Naive thymus-derived CD4-positive, alpha-beta T cell (primary cell): ENCODE data around the gene FAM131C. TPM values are rescaled to one million over a fixed set of nuclear protein-coding genes. Genes with fewer than 3 reads are reported as not detected.
"Not testable (repeated sequence)": the region's sequence is repeated elsewhere in the genome, so short reads cannot be mapped to it uniquely, and the experiment has no call there.

ENCODE experiments used
- ATAC-seq: fragments of 150-1000 bp; cut with Tn5 transposase; 2 replicates; pipeline ENCODE4 v1.10.0; 2021; ENCODE audit warnings: mild to moderate bottlenecking, moderate library complexity
- CTCF ChIA-PET: fragments of 350-600 bp; sonication (Branson Sonifier 250); formaldehyde crosslinking; loops from one replicate; lab custom pipeline; 2021; ENCODE audit warnings: antibody characterized with exemption; lab: Charles Lee
- POLR2A ChIA-PET: fragments of 350-600 bp; sonication (Branson Sonifier 250); formaldehyde crosslinking; loops from one replicate; lab custom pipeline; 2021; ENCODE audit warnings: antibody characterized with exemption, inconsistent platforms; lab: Charles Lee
- DNase-seq, 9 donors: peaks; one replicate each; pipeline versions ENCODE4 v3.0.0 to v3.0.0-alpha.2; 2020 to 2022; ENCODE audit warnings: mixed read lengths in 1 of 9
- H3K27ac ChIP-seq: one replicate; pipeline ENCODE4 v1.7.0; 2013; ENCODE audit warnings: mild to moderate bottlenecking, low read depth, low read length, moderate library complexity
- H3K27me3 ChIP-seq, 2 donors: one replicate each; pipeline ENCODE4 v1.7.0; 2013; ENCODE audit warnings: low read length in 2 of 2, mild to moderate bottlenecking in 2 of 2, moderate library complexity in 2 of 2; ENCODE audit not compliant: control insufficient read depth in 2 of 2, insufficient read depth in 2 of 2
- H3K36me3 ChIP-seq, 3 experiments: 1 replicate in 2 of 3; 2 replicates in 1 of 3; pipeline ENCODE4 v1.7.0; 2013; ENCODE audit warnings: low read length in 3 of 3, mild to moderate bottlenecking in 3 of 3, moderate library complexity in 1 of 3; ENCODE audit not compliant: insufficient read depth in 3 of 3, control insufficient read depth in 2 of 3
- H3K4me1 ChIP-seq, 2 donors: one replicate each; pipeline ENCODE4 v1.7.0; 2013; ENCODE audit warnings: low read length in 2 of 2, mild to moderate bottlenecking in 2 of 2, moderate library complexity in 1 of 2; ENCODE audit not compliant: control insufficient read depth in 2 of 2, insufficient read depth in 2 of 2
- H3K4me3 ChIP-seq: 2 replicates; pipeline ENCODE4 v1.7.0; 2013; ENCODE audit warnings: mild to moderate bottlenecking, low read length
- H3K9me3 ChIP-seq, 3 experiments: 1 replicate in 2 of 3; 2 replicates in 1 of 3; pipeline ENCODE4 v1.7.0; 2013; ENCODE audit warnings: low read length in 3 of 3; ENCODE audit not compliant: control insufficient read depth in 2 of 3
- H3K27ac Mint-ChIP-seq, 9 donors: one replicate each; pipeline ENCODE4 v1.8.0; 2020 to 2022; ENCODE audit warnings: mixed read lengths in 9 of 9, mild to moderate bottlenecking in 8 of 9, moderate library complexity in 5 of 9, inconsistent platforms in 2 of 9
- H3K27me3 Mint-ChIP-seq, 5 donors: one replicate each; pipeline ENCODE4 v1.8.0; 2021 to 2022; ENCODE audit warnings: mixed read lengths in 5 of 5, mild to moderate bottlenecking in 1 of 5
- H3K36me3 Mint-ChIP-seq, 5 donors: one replicate each; pipeline ENCODE4 v1.8.0; 2020 to 2022; ENCODE audit warnings: mixed read lengths in 5 of 5, mild to moderate bottlenecking in 3 of 5, inconsistent platforms in 1 of 5
- H3K4me1 Mint-ChIP-seq, 7 donors: one replicate each; pipeline ENCODE4 v1.8.0; 2020 to 2022; ENCODE audit warnings: mixed read lengths in 7 of 7, mild to moderate bottlenecking in 3 of 7, inconsistent platforms in 1 of 7
- H3K4me3 Mint-ChIP-seq, 10 donors: one replicate each; pipeline ENCODE4 v1.8.0; 2020 to 2022; ENCODE audit warnings: mild to moderate bottlenecking in 10 of 10, mixed read lengths in 10 of 10, moderate library complexity in 6 of 10, inconsistent platforms in 2 of 10
- H3K9me3 Mint-ChIP-seq, 11 donors: one replicate each; pipeline ENCODE4 v1.8.0; 2020 to 2022; ENCODE audit warnings: mixed read lengths in 11 of 11, mild to moderate bottlenecking in 4 of 11, inconsistent platforms in 1 of 11, moderate library complexity in 1 of 11
- intact Hi-C, 2 donors: fragments of 100-400 bp; cut with micrococcal nuclease; formaldehyde crosslinking; loops; one replicate each; pipeline ENCODE4 v1.15.1; 2023
- polyA plus RNA-seq, 2 donors: library from polyadenylated mRNA; unstranded; fragments of 300-500 nt; fragmentation: Illumina TruSeq; gene quantifications; one replicate each; pipeline ENCODE4 v1.2.3, GENCODE V29; 2021
- total RNA-seq, 6 experiments: library from RNA in 5 of 6; stranded (reverse) in 5 of 6; gene quantifications; 1 replicate in 5 of 6; 2 replicates in 1 of 6; pipeline ENCODE4 v1.2.3 and lab custom pipeline; 2021 to 2026

Gene FAM131C
- total and polyA plus RNA-seq, 7 experiments from 2014 or later, result 1.3 TPM; not detected in 6

- no peak overlapping the region for H3K27ac Mint-ChIP-seq
- DNase-seq, result no peak
- H3K27me3 Mint-ChIP-seq, result peaks cover 0 to 30% (median 8%) of the 10 kb centered on the region in 5 donors
- no peaks in the 10 kb centered on the region for H3K36me3 ChIP-seq
- peaks cover 11 to 49% (median 13%) of the 10 kb centered on the region in 7 donors for H3K4me1 Mint-ChIP-seq
- ChIA-PET POLR2A (no interaction called here), CTCF (interaction anchor here (0.5 to 0.7 kb wide), 2 partner anchors 92 to 181 kb away, joined by 3 read pairs; no protein-coding TSS in a partner anchor)
- H3K27ac ChIP-seq, result no peak overlapping the region
- H3K4me3 Mint-ChIP-seq, result no peak overlapping the region
- H3K9me3 ChIP-seq, result no peaks in the 10 kb centered on the region
- no peak overlapping the region for H3K4me3 ChIP-seq
- H3K9me3 Mint-ChIP-seq, result no peaks in the 10 kb centered on the region
- H3K27me3 ChIP-seq, result no peaks in the 10 kb centered on the region
- ATAC-seq, result no peak
- peaks cover 0 to 17% of the 10 kb centered on the region in 2 donors for H3K4me1 ChIP-seq
- no peaks in the 10 kb centered on the region for H3K36me3 Mint-ChIP-seq
- intact Hi-C loops, result no loop called here
Measured at GRCh38 chr1:16066245-16066644, 7.2 kb downstream of the FAM131C start.

DNA sequence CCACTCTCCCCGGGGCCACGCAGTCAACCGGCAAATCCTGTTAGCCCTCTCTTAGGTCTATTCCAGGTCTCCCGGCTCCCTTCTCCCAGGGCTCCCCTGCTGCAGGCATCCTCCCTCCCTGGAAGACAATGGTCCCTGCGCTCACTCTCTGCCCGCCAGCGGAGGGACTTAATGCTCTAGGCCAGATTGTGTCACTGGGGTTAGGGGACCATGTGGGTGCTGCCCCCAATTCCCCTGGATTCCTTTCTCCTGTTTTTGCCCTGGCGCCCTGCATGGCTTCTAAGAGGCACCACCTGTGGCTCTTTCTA is 8.2 kb downstream of the FAM131C start:
- Histone ChIP-seq H3K27me3 (no peaks in the 10 kb centered on the region), H3K36me3 (no peaks in the 10 kb centered on the region), H3K9me3 (no peaks in the 10 kb centered on the region), H3K27ac (no peak overlapping the region), H3K4me1 (peaks cover 0 to 9% of the 10 kb centered on the region in 2 donors), H3K4me3 (no peak overlapping the region)
- ChIA-PET CTCF (no interaction called here), POLR2A (no interaction called here)
- Mint-ChIP-seq H3K27me3 (peaks cover 0 to 28% (median 8%) of the 10 kb centered on the region in 5 donors), H3K4me3 (peak overlapping the region in 2 of 10 donors; percentile 63 to 76), H3K27ac (peak overlapping the region in 1 of 9 donors; percentile 83), H3K36me3 (no peaks in the 10 kb centered on the region), H3K4me1 (peaks cover 9 to 40% (median 12%) of the 10 kb centered on the region in 7 donors), H3K9me3 (no peaks in the 10 kb centered on the region)
- ATAC-seq, result no peak
- no peak for DNase-seq
- intact Hi-C loops, result no loop called here

DNA sequence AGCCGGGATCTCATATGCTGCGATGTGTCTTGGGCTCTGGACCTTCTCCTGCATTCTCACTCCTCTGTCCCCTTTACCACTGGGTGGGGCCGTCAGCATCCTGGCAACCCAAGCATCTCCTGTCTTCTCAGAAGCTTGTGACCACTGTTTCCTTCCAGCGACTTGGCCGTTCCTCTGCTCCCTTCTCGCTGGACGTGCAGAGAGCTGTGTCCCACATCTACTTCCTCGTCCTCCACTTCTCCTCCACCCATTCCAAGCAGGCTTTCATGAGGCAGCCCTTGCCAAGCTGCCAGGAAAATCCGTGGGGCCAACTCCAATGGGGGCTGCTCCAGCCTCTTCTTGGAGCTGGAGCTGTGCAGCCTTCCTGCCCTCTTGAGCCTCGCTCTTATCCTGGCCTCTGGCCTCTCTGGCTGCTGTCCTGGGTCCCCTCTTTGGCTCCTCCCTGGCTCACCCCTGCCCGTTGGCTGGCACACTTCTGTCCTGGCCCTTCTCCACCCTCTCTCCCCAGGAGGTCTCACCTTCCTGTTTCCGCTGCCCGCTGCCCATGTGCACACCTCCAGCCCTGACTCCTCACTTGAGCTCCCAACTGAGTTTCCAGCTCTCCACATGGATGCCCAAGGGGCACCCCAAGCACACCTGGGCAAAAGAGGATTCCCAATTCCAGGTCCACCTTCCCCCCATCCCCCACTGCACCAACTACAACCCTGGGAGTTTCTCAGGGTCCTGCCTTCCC is 8.7 kb downstream of the FAM131C start:
- Histone ChIP-seq H3K27ac (no peak overlapping the region), H3K9me3 (no peaks in the 10 kb centered on the region), H3K4me3 (no peak overlapping the region), H3K4me1 (peaks cover 0 to 4% of the 10 kb centered on the region in 2 donors), H3K27me3 (no peaks in the 10 kb centered on the region), H3K36me3 (no peaks in the 10 kb centered on the region)
- DNase-seq, result no peak
- Mint-ChIP-seq H3K4me1 (peaks cover 6 to 36% (median 9%) of the 10 kb centered on the region in 7 donors), H3K9me3 (no peaks in the 10 kb centered on the region), H3K27me3 (peaks cover 0 to 24% (median 8%) of the 10 kb centered on the region in 5 donors), H3K27ac (peak overlapping the region in 2 of 9 donors; percentile 34 to 83), H3K4me3 (peak overlapping the region in 1 of 10 donors; percentile 76), H3K36me3 (no peaks in the 10 kb centered on the region)
- ATAC-seq, result no peak
- POLR2A ChIA-PET, result no interaction called here
- intact Hi-C loops, result no loop called here
- CTCF ChIA-PET, result no interaction called here

GRCh38 chr1:16063921-16064320 is 9.5 kb downstream of the FAM131C start:
- no peaks in the 10 kb centered on the region for H3K27me3 ChIP-seq
- intact Hi-C loops, result no loop called here
- ATAC-seq (no peak), DNase-seq (no peak)
- no peaks in the 10 kb centered on the region for H3K9me3 ChIP-seq
- Mint-ChIP-seq H3K36me3 (no peaks in the 10 kb centered on the region), H3K9me3 (no peaks in the 10 kb centered on the region), H3K27me3 (peaks cover 0 to 24% (median 8%) of the 10 kb centered on the region in 5 donors), H3K4me1 (peaks cover 6 to 34% (median 9%) of the 10 kb centered on the region in 7 donors), H3K4me3 (peak overlapping the region in 1 of 10 donors; percentile 76), H3K27ac (peak overlapping the region in 1 of 9 donors; percentile 39)
- ChIA-PET POLR2A (no interaction called here), CTCF (no interaction called here)
- no peak overlapping the region for H3K4me3 ChIP-seq
- H3K4me1 ChIP-seq, result peaks cover 0 to 4% of the 10 kb centered on the region in 2 donors
- H3K36me3 ChIP-seq, result no peaks in the 10 kb centered on the region
- H3K27ac ChIP-seq, result no peak overlapping the region

- Mint-ChIP-seq H3K9me3 (no peaks in the 10 kb centered on the region), H3K27me3 (peaks cover 0 to 24% (median 8%) of the 10 kb centered on the region in 5 donors), H3K27ac (peak overlapping the region in 1 of 9 donors; percentile 67), H3K36me3 (no peaks in the 10 kb centered on the region), H3K4me3 (peak overlapping the region in 1 of 10 donors; percentile 76), H3K4me1 (peaks cover 6 to 30% (median 9%) of the 10 kb centered on the region in 7 donors)
- POLR2A ChIA-PET, result no interaction called here
- no peak for DNase-seq
- H3K4me3 ChIP-seq, result no peak overlapping the region
- H3K27ac ChIP-seq, result no peak overlapping the region
- no peaks in the 10 kb centered on the region for H3K9me3 ChIP-seq
- H3K36me3 ChIP-seq, result no peaks in the 10 kb centered on the region
- CTCF ChIA-PET, result no interaction called here
- H3K27me3 ChIP-seq, result no peaks in the 10 kb centered on the region
- peaks cover 0 to 4% of the 10 kb centered on the region in 2 donors for H3K4me1 ChIP-seq
- ATAC-seq, result no peak
- intact Hi-C loops, result no loop called here
Measured at GRCh38 chr1:16063226-16063829, 10.1 kb downstream of the FAM131C start.

DNA sequence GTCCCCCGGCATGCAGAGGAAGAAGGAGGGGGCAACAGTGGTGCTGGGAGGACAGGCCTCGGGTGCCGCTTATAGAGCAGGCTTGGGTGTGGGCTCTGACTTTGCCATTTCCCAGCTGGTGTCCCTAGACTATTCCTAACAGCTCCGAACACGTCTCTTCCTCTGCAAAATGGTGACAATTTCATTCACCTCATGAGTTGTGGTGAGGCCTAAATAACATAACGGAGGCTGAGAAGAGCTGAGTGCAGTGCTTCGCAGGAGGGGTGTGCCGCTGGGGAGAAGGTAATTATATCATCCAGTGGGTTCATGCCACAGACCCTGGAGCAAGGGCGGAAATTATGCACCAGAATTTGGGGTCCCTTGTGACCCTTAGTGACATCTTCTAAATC is 10.8 kb downstream of the FAM131C start:
- H3K4me3 ChIP-seq, H3K9me3 Mint-ChIP-seq, ATAC-seq, H3K36me3 Mint-ChIP-seq, DNase-seq, H3K4me1 ChIP-seq, CTCF ChIA-PET, H3K27ac ChIP-seq, POLR2A ChIA-PET, intact Hi-C loops, H3K27me3 ChIP-seq, H3K36me3 ChIP-seq, H3K9me3 ChIP-seq, H3K4me3 Mint-ChIP-seq: not testable (repeated sequence)
- Mint-ChIP-seq H3K4me1 (peaks cover 6 to 28% (median 9%) of the 10 kb centered on the region in 7 donors), H3K27ac (peak overlapping the region in 1 of 9 donors; percentile 12), H3K27me3 (peaks cover 0 to 23% (median 8%) of the 10 kb centered on the region in 5 donors)
